Right renal pelvis (tissue), 4 donors: Measurements from ENCODE around the gene PIM3. TPM values are rescaled to one million over a fixed set of nuclear protein-coding genes. Genes with fewer than 3 reads are reported as not detected.

ENCODE experiments used
- DNase-seq, 4 donors: peaks; one replicate each; pipeline ENCODE4 v3.0.0-alpha.2; 2013; ENCODE audit warnings: low read depth in 4 of 4, low spot score in 3 of 4, missing footprints in 1 of 4
- polyA plus RNA-seq, 4 donors: library from polyadenylated mRNA; unstranded; fragments of 120-200 nt; gene quantifications; one replicate each; pipeline ENCODE4 v1.2.1, GENCODE V29; 2013; ENCODE audit not compliant: insufficient read length in 4 of 4

Gene PIM3
- polyA plus RNA-seq, 4 donors = 16.9 to 30.4 (median 17.6) TPM

GRCh38 chr22:49999063-49999945 lies 38.7 kb downstream of the PIM3 start:
- no peak for DNase-seq

GRCh38 chr22:49999946-50000586 lies 39.5 kb downstream of the PIM3 start:
- no peak for DNase-seq

GRCh38 chr22:50000587-50001387 lies 40.2 kb downstream of the PIM3 start:
- no peak for DNase-seq

- no peak for DNase-seq
Observed at GRCh38 chr22:50001388-50002231, 41.0 kb downstream of the PIM3 start.

- no peak for DNase-seq
Observed at GRCh38 chr22:50002791-50003190, 42.2 kb downstream of the PIM3 start.

- no peak for DNase-seq
Observed at GRCh38 chr22:50004918-50005317, 44.3 kb downstream of the PIM3 start.

GRCh38 chr22:50007057-50007511 lies 46.5 kb downstream of the PIM3 start:
- no peak for DNase-seq

- no peak for DNase-seq
Observed at GRCh38 chr22:50008151-50009040, 47.8 kb downstream of the PIM3 start.

- DNase-seq = no peak
Observed at GRCh38 chr22:50009251-50009650, 48.7 kb downstream of the PIM3 start.

GRCh38 chr22:50009765-50010675 lies 49.4 kb downstream of the PIM3 start:
- no peak for DNase-seq

- DNase-seq = no peak
Observed at GRCh38 chr22:50010676-50011446, 50.3 kb downstream of the PIM3 start.

GRCh38 chr22:50011447-50012210 lies 51.1 kb downstream of the PIM3 start:
- no peak for DNase-seq

- DNase-seq = no peak
Observed at GRCh38 chr22:50012211-50013181, 51.9 kb downstream of the PIM3 start, which contains the start of gene IL17REL. Gene IL17REL (minus strand): TSS chr22:50012765. CDS start chr22:50012646, 119 bp downstream.
